ENCODE data around the gene LAG3.

LAG3 gene

DNA sequence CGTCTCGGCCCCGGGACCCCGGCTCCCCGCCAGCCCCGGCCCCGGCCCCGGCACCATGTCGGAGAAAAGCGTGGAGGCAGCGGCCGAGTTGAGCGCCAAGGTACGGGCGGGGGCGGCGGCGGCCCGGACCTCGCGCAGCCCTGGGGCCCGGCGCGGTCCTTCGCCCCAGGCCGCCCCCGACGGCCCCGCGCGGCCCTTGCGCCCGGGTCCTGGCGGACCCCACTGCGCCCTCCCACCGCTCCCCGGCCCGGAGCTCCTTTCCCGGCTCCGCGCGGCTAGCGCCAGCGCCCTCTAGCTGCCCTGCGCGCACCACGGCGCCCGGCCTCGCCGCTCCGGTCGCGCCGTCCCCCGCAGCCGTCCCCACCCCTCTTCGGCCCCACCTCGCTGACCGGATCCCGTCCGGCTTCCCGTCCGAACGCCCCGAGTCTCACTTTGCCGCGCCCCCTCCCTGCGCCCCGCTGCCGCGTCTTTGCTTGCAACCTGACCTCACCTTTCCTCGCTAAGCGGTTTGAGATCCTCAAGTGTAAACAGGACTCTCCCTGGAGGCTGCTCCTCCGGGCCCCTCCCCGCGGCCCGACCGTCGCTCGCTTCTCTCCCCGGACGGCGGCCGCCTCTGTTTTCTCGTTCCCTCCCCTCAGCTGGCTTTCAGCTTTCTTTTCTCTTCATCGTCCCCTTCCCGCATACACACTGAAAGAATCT is 5.5 kb upstream of the LAG3 start:
- 0% methylated on average over 79 to 85 of the region's 88 CpGs for WGBS, 2 experiments (ENCODE audit: insufficient coverage in 2 of 2)
- H3K9me3 ChIP-seq (ENCODE audit: control insufficient read depth, low read length), result no peaks in the 10 kb centered on the region

GRCh38 chr12:6767353-6768319 is 4.7 kb upstream of the LAG3 start:
- Histone ChIP-seq H3K9me3 (ENCODE audit: control insufficient read depth, low read length) (no peaks in the 10 kb centered on the region), H3K4me1 (ENCODE audit: control insufficient read depth, insufficient read depth, low read length, poor library complexity, severe bottlenecking) (peaks cover 43% of the 10 kb centered on the region), H3K27ac (ENCODE audit: low read depth, low read length, severe bottlenecking) (peak overlapping the region; percentile 45), H3K4me3 (ENCODE audit: extremely low read depth, insufficient read depth, low read length, poor library complexity, severe bottlenecking) (peak overlapping the region; percentile 88), H3K36me3 (ENCODE audit: control insufficient read depth, insufficient read depth, low read length) (peaks cover 32% of the 10 kb centered on the region)
- WGBS, 2 experiments (ENCODE audit: insufficient coverage in 2 of 2), result 1 to 2% methylated on average over 29 of the region's 44 CpGs

More for the DNA sequence above, 5.5 kb upstream of the LAG3 start:
- Histone ChIP-seq H3K27ac (ENCODE audit: low read depth, low read length, severe bottlenecking) (peak overlapping the region; percentile 76), H3K36me3 (ENCODE audit: control insufficient read depth, insufficient read depth, low read length) (peaks cover 31% of the 10 kb centered on the region), H3K4me1 (ENCODE audit: control insufficient read depth, insufficient read depth, low read length, poor library complexity, severe bottlenecking) (peaks cover 43% of the 10 kb centered on the region), H3K4me3 (ENCODE audit: extremely low read depth, insufficient read depth, low read length, poor library complexity, severe bottlenecking) (peak overlapping the region; percentile 88)

GRCh38 chr12:6768437-6768914 is 3.8 kb upstream of the LAG3 start:
- Histone ChIP-seq H3K4me3 (ENCODE audit: extremely low read depth, insufficient read depth, low read length, poor library complexity, severe bottlenecking) (peak overlapping the region; percentile 88), H3K4me1 (ENCODE audit: control insufficient read depth, insufficient read depth, low read length, poor library complexity, severe bottlenecking) (peaks cover 44% of the 10 kb centered on the region), H3K27ac (ENCODE audit: low read depth, low read length, severe bottlenecking) (peak overlapping the region; percentile 77), H3K36me3 (ENCODE audit: control insufficient read depth, insufficient read depth, low read length) (peaks cover 32% of the 10 kb centered on the region), H3K9me3 (ENCODE audit: control insufficient read depth, low read length) (no peaks in the 10 kb centered on the region)
- 0 to 20% methylated on average over 1 of the region's 6 CpGs for WGBS, 2 experiments (ENCODE audit: insufficient coverage in 2 of 2)

DNA sequence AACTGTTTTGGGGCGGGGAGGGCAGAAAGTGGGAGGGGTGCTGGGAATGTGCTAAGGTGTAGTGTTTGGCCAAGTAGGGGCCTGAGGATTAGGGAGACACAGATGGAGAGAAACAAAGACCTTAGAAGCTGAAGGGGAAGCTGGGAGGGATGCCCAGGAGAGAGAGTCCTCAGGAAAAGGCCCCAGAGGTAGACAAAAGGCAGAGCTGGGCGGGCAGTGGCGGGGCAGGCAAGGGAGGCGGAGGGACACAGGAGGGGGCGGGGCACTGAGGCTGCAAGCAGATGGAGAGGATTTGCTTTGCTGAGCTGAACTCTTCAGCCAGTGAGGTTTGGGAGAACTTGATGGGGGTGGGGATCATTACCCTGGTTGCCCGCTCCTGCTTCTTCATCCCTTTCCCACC is 3.3 kb upstream of the LAG3 start:
- H3K36me3 ChIP-seq (ENCODE audit: control insufficient read depth, insufficient read depth, low read length), result peaks cover 32% of the 10 kb centered on the region
- 8 to 46% methylated on average over 2 to 3 of the region's 6 CpGs for WGBS, 2 experiments (ENCODE audit: insufficient coverage in 2 of 2)
- H3K4me3 ChIP-seq (ENCODE audit: extremely low read depth, insufficient read depth, low read length, poor library complexity, severe bottlenecking), result peak overlapping the region; percentile 88
- H3K4me1 ChIP-seq (ENCODE audit: control insufficient read depth, insufficient read depth, low read length, poor library complexity, severe bottlenecking), result peaks cover 39% of the 10 kb centered on the region
- no peaks in the 10 kb centered on the region for H3K9me3 ChIP-seq (ENCODE audit: control insufficient read depth, low read length)
- peak overlapping the region; percentile 77 for H3K27ac ChIP-seq (ENCODE audit: low read depth, low read length, severe bottlenecking)

GRCh38 chr12:6769666-6770065 is 2.7 kb upstream of the LAG3 start:
- H3K4me3 ChIP-seq (ENCODE audit: extremely low read depth, insufficient read depth, low read length, poor library complexity, severe bottlenecking), result no peak overlapping the region

DNA sequence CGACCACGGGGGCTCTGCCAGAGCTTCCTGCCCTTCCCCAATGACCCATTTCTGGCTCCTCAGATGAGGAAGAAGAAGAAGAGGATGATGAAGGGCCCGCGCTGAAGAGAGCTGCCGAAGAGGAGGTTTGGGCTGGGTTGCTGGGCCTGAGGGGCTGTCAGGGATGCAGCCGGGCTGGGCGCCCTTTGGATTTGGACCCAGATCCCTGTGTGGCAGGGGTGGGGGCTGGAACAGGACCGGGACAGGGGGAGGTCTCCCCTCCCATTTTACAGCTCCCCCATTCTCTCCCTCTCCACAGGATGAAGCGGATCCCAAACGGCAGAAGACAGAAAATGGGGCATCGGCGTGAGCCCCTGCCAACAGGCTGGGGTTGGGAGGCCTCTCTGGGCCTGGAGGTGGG is 2.2 kb upstream of the LAG3 start:
- no peak overlapping the region for H3K27ac ChIP-seq (ENCODE audit: low read depth, low read length, severe bottlenecking)
- no peak overlapping the region for H3K4me3 ChIP-seq (ENCODE audit: extremely low read depth, insufficient read depth, low read length, poor library complexity, severe bottlenecking)

More at GRCh38 chr12:6769666-6770065, 2.7 kb upstream of the LAG3 start:
- Histone ChIP-seq H3K9me3 (ENCODE audit: control insufficient read depth, low read length) (no peaks in the 10 kb centered on the region), H3K4me1 (ENCODE audit: control insufficient read depth, insufficient read depth, low read length, poor library complexity, severe bottlenecking) (peaks cover 38% of the 10 kb centered on the region), H3K36me3 (ENCODE audit: control insufficient read depth, insufficient read depth, low read length) (peaks cover 35% of the 10 kb centered on the region), H3K27ac (ENCODE audit: low read depth, low read length, severe bottlenecking) (no peak overlapping the region)
- 70% methylated on average over 2 of the region's 4 CpGs; no CpG with 5 or more reads in 1 of the 2 experiments for WGBS, 2 experiments (ENCODE audit: insufficient coverage in 2 of 2)

GRCh38 chr12:6770600-6770999 is 1.7 kb upstream of the LAG3 start:
- no peak overlapping the region for H3K4me3 ChIP-seq (ENCODE audit: extremely low read depth, insufficient read depth, low read length, poor library complexity, severe bottlenecking)
- H3K9me3 ChIP-seq (ENCODE audit: control insufficient read depth, low read length), result no peaks in the 10 kb centered on the region
- H3K36me3 ChIP-seq (ENCODE audit: control insufficient read depth, insufficient read depth, low read length), result peaks cover 44% of the 10 kb centered on the region
- H3K4me1 ChIP-seq (ENCODE audit: control insufficient read depth, insufficient read depth, low read length, poor library complexity, severe bottlenecking), result peaks cover 28% of the 10 kb centered on the region
- 80 to 96% methylated on average over 2 of the region's 10 CpGs for WGBS, 2 experiments (ENCODE audit: insufficient coverage in 2 of 2)
- H3K27ac ChIP-seq (ENCODE audit: low read depth, low read length, severe bottlenecking), result peak overlapping the region; percentile 12

More for the DNA sequence above, 2.2 kb upstream of the LAG3 start:
- Histone ChIP-seq H3K4me1 (ENCODE audit: control insufficient read depth, insufficient read depth, low read length, poor library complexity, severe bottlenecking) (peaks cover 34% of the 10 kb centered on the region), H3K9me3 (ENCODE audit: control insufficient read depth, low read length) (no peaks in the 10 kb centered on the region), H3K36me3 (ENCODE audit: control insufficient read depth, insufficient read depth, low read length) (peaks cover 39% of the 10 kb centered on the region)
- 87% methylated on average over 3 of the region's 12 CpGs; no CpG with 5 or more reads in 1 of the 2 experiments for WGBS, 2 experiments (ENCODE audit: insufficient coverage in 2 of 2)

DNA sequence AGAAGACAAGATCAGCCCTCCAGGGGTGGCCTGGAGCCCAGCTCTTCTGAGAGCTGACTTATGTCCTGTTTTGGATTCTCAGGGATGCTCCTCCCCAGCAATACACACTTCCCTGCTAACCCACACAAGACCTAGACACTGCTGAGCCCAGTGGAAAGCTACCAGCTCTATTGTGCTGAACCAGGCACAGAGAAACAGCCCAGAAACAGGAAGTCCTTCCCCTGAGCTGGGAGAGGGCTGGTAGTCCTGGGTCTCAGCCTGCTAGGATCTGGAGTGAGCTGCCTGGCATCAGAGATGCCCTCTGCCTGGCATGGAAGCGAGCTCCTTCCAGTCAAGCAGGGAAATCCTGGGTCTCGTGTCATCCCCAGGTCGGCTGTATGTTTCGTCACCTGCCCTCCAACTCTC is 1.2 kb upstream of the LAG3 start:
- Histone ChIP-seq H3K4me1 (ENCODE audit: control insufficient read depth, insufficient read depth, low read length, poor library complexity, severe bottlenecking) (peaks cover 25% of the 10 kb centered on the region), H3K4me3 (ENCODE audit: extremely low read depth, insufficient read depth, low read length, poor library complexity, severe bottlenecking) (no peak overlapping the region), H3K36me3 (ENCODE audit: control insufficient read depth, insufficient read depth, low read length) (peaks cover 49% of the 10 kb centered on the region), H3K27ac (ENCODE audit: low read depth, low read length, severe bottlenecking) (peak overlapping the region; percentile 12), H3K9me3 (ENCODE audit: control insufficient read depth, low read length) (no peaks in the 10 kb centered on the region)
- 97 to 100% methylated on average over 3 to 4 of the region's 4 CpGs for WGBS, 2 experiments (ENCODE audit: insufficient coverage in 2 of 2)

GRCh38 chr12:6771509-6772330 is 600 bp upstream of the LAG3 start:
- no peaks in the 10 kb centered on the region for H3K9me3 ChIP-seq (ENCODE audit: control insufficient read depth, low read length)
- H3K4me1 ChIP-seq (ENCODE audit: control insufficient read depth, insufficient read depth, low read length, poor library complexity, severe bottlenecking), result peaks cover 25% of the 10 kb centered on the region
- H3K4me3 ChIP-seq (ENCODE audit: extremely low read depth, insufficient read depth, low read length, poor library complexity, severe bottlenecking), result no peak overlapping the region
- peaks cover 53% of the 10 kb centered on the region for H3K36me3 ChIP-seq (ENCODE audit: control insufficient read depth, insufficient read depth, low read length)
- H3K27ac ChIP-seq (ENCODE audit: low read depth, low read length, severe bottlenecking), result peak overlapping the region; percentile 36
- WGBS, 2 experiments (ENCODE audit: insufficient coverage in 2 of 2), result 82 to 94% methylated on average over 4 to 6 of the region's 12 CpGs

Data from mesodermal cell (in vitro differentiated cells).